Smooth muscle cell (in vitro differentiated cells): ENCODE measurements around the gene ENOX1. TPM values are rescaled to one million over a fixed set of nuclear protein-coding genes. Genes with fewer than 3 reads are reported as not detected.

ENCODE experiments used
- DNase-seq: peaks from one replicate; lab custom pipeline; 2025; ENCODE audit not compliant: unreplicated experiment; lab: John Stamatoyannopoulos, UW
- H2AFZ ChIP-seq: fragments of 200-600 bp; sonication (generic); 2 replicates; pipeline ENCODE4 v1.6.0; 2016; ENCODE audit warnings: antibody characterized with exemption, low read depth, mild to moderate bottlenecking
- H3F3A ChIP-seq: fragments of 200-600 bp; sonication (generic); 2 replicates; pipeline ENCODE4 v1.6.0; 2017; ENCODE audit warnings: antibody characterized with exemption, low read depth
- H3K27ac ChIP-seq: fragments of 200-600 bp; sonication (generic); 2 replicates; pipeline ENCODE4 v1.5.1; 2016; ENCODE audit warnings: low read depth, mild to moderate bottlenecking
- H3K27me3 ChIP-seq: fragments of 200-600 bp; sonication (generic); 2 replicates; pipeline ENCODE4 v1.6.1; 2016; ENCODE audit warnings: low read depth, mild to moderate bottlenecking
- H3K36me3 ChIP-seq: fragments of 200-600 bp; sonication (generic); 2 replicates; pipeline ENCODE4 v1.5.1; 2016; ENCODE audit warnings: low read depth
- H3K4me1 ChIP-seq: fragments of 200-600 bp; sonication (generic); 2 replicates; pipeline ENCODE4 v1.5.1; 2016; ENCODE audit warnings: low read depth
- H3K4me2 ChIP-seq: fragments of 200-600 bp; sonication (generic); 2 replicates; pipeline ENCODE4 v1.6.0; 2016; ENCODE audit warnings: mild to moderate bottlenecking
- H3K4me3 ChIP-seq: fragments of 200-600 bp; sonication (generic); 2 replicates; pipeline ENCODE4 v1.5.1; 2016; ENCODE audit warnings: mild to moderate bottlenecking
- H3K79me2 ChIP-seq: fragments of 200-600 bp; sonication (generic); 2 replicates; pipeline ENCODE4 v1.6.0; 2016; ENCODE audit warnings: low read depth, mild to moderate bottlenecking
- H3K9ac ChIP-seq: fragments of 200-600 bp; sonication (generic); 2 replicates; pipeline ENCODE4 v1.6.0; 2016; ENCODE audit warnings: low read depth
- H3K9me3 ChIP-seq: fragments of 200-600 bp; sonication (generic); replicated peaks from 2 replicates; pipeline ENCODE4 v1.5.1; 2016; ENCODE audit warnings: low read depth
- H4K20me1 ChIP-seq: fragments of 200-600 bp; sonication (generic); 2 replicates; pipeline ENCODE4 v1.6.0; 2016; ENCODE audit warnings: low read depth
- WGBS: methylation state at CpG from one replicate; pipeline ENCODE4 v1.1.7; 2016; ENCODE audit warnings: low lambda C conversion rate; 5-methylcytosine and 5-hydroxymethylcytosine counted together
- polyA plus RNA-seq: library from polyadenylated mRNA; unstranded; fragments of >200 nt; fragmentation: Nextera tagmentation; extraction: Ambion mirVana; gene quantifications from 2 replicates; pipeline ENCODE4 v1.2.1, GENCODE V29; 2016
- total RNA-seq: library from RNA; depleted of rRNA; stranded (reverse); fragments of >200 nt; gene quantifications from 2 replicates; pipeline ENCODE4 v1.2.3, GENCODE V29; 2014
- TF ChIP-seq, protein P1 (sequence below): fragments of 200-600 bp; sonication (generic); IDR thresholded peaks from 2 replicates; pipeline ENCODE4 v1.5.1; 2017; ENCODE audit warnings: borderline replicate concordance, mild to moderate bottlenecking, antibody characterized with exemption; ENCODE audit not compliant: insufficient read depth, poor library complexity, severe bottlenecking

ENOX1 gene
- total and polyA plus RNA-seq, 2 experiments from 2014 or later = 1.9 to 2.6 TPM

DNA sequence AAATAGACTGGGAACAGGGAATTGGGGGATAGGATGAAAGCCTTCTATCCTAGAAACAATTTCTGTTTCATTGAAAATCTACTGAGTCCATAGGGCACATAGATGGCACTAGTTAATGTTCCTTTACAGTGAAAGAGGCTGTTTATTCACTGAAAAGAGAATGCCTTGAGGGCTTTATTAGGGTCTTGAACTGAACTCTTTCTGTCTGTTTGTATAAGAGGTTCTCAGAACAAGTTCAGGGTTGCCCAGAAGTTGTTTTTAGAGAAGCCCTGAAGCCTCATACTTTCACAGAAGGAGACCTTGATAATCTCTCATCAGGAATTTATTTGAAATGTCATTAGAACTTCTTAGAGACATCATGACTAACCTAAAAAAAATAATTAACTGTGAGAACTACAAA, 43.9 kb downstream of the ENOX1 start:
- H3K4me2 ChIP-seq = no peak overlapping the region
- no peaks in the 10 kb centered on the region for H3K36me3 ChIP-seq
- H2AFZ ChIP-seq = no peak overlapping the region
- no peak overlapping the region for H3K27ac ChIP-seq
- no peak for DNase-seq
- H3K79me2 ChIP-seq = no peaks in the 10 kb centered on the region
- no peak overlapping the region for H3K9ac ChIP-seq
- no peak overlapping the region for H3K4me3 ChIP-seq
- TF ChIP-seq, protein P1, sequence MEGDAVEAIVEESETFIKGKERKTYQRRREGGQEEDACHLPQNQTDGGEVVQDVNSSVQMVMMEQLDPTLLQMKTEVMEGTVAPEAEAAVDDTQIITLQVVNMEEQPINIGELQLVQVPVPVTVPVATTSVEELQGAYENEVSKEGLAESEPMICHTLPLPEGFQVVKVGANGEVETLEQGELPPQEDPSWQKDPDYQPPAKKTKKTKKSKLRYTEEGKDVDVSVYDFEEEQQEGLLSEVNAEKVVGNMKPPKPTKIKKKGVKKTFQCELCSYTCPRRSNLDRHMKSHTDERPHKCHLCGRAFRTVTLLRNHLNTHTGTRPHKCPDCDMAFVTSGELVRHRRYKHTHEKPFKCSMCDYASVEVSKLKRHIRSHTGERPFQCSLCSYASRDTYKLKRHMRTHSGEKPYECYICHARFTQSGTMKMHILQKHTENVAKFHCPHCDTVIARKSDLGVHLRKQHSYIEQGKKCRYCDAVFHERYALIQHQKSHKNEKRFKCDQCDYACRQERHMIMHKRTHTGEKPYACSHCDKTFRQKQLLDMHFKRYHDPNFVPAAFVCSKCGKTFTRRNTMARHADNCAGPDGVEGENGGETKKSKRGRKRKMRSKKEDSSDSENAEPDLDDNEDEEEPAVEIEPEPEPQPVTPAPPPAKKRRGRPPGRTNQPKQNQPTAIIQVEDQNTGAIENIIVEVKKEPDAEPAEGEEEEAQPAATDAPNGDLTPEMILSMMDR = no peak
- no peaks in the 10 kb centered on the region for H3K9me3 ChIP-seq
- no peaks in the 10 kb centered on the region for H3K27me3 ChIP-seq
- H3K4me1 ChIP-seq = no peaks in the 10 kb centered on the region
- no peaks in the 10 kb centered on the region for H3F3A ChIP-seq
- no peaks in the 10 kb centered on the region for H4K20me1 ChIP-seq

DNA sequence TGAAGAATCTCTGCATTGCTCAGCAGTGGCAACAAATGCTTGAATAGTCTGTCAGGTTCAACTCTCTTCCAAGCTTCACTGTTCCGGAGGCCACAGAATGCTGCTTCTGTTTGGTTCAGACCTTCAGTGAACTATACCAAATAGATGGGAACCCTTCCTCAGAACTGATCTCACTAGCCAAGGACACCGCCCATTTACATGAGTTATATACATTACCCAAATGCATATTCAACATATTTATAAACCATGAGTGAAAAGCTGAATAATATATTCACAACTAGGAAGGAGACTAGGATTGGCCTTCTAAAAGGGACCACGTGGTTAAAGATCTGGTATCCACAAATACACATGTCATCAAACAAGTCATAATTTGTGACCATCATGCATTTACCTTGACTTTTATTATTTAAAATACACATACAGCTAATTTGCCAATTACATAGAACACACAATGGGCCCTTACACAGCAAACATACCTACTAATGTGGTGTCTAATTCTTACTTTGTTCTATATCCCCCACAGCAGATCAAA, 49.3 kb downstream of the ENOX1 start:
- no peak for DNase-seq
- H3K27me3 ChIP-seq = no peaks in the 10 kb centered on the region
- no peak overlapping the region for H3K27ac ChIP-seq
- H3F3A ChIP-seq = no peaks in the 10 kb centered on the region
- no peak overlapping the region for H2AFZ ChIP-seq
- H3K79me2 ChIP-seq = no peaks in the 10 kb centered on the region
- no peaks in the 10 kb centered on the region for H3K9me3 ChIP-seq
- no peaks in the 10 kb centered on the region for H4K20me1 ChIP-seq
- H3K9ac ChIP-seq = no peak overlapping the region
- H3K4me1 ChIP-seq = no peaks in the 10 kb centered on the region
- H3K36me3 ChIP-seq = no peaks in the 10 kb centered on the region
- TF ChIP-seq, protein P1 = no peak
- H3K4me2 ChIP-seq = no peak overlapping the region
- H3K4me3 ChIP-seq = no peak overlapping the region
- 94% methylated on average over 3 of the region's 3 CpGs for WGBS

DNA sequence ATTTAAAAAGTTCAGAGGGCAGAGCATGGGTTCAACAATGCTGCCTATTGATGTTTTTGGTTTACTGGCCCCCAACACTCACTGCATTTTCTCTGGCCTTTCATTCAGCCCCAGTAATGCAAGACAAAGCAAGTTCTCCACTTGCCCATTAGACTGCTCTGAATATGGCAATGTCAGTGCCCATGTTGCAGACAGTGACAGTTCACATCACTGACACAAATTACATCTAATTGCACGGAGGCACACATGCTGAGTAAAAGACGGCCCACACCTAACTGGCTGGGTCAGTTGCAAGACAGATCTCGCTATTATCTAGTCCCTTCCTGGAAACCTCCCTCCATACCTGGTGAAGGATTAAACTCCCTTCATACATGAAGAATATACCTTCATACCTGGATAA, 54.0 kb downstream of the ENOX1 start:
- no peaks in the 10 kb centered on the region for H3K9me3 ChIP-seq
- H3K9ac ChIP-seq = no peak overlapping the region
- H3K79me2 ChIP-seq = no peaks in the 10 kb centered on the region
- DNase-seq = no peak
- no peak overlapping the region for H3K4me2 ChIP-seq
- H4K20me1 ChIP-seq = no peaks in the 10 kb centered on the region
- 75% methylated on average over 3 of the region's 3 CpGs for WGBS
- H3F3A ChIP-seq = no peaks in the 10 kb centered on the region
- H3K36me3 ChIP-seq = no peaks in the 10 kb centered on the region
- no peak overlapping the region for H3K4me3 ChIP-seq
- no peaks in the 10 kb centered on the region for H3K4me1 ChIP-seq
- no peak overlapping the region for H3K27ac ChIP-seq
- no peak overlapping the region for H2AFZ ChIP-seq
- TF ChIP-seq, protein P1 = no peak
- H3K27me3 ChIP-seq = no peaks in the 10 kb centered on the region

DNA sequence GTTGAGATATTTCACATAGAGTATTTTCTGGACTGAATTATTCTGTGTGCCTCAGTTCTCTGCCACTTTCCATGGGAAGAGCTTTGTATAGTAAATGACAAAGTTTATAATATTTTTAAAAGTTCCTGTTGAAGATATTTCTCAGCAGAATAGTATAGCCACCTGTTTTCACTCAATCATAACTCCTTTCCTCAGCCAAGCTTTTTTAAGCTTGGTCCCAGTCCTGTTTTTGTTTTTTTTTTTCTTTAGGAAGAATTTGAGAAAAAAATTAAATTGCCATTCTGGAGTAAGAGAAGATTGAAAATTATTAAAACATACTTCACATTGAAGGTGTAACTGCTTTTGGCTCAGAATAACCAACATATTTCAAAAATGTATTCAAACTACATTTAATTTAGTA, 55.5 kb downstream of the ENOX1 start:
- Histone ChIP-seq H3K4me2 (no peak overlapping the region), H3K36me3 (no peaks in the 10 kb centered on the region), H3K9me3 (no peaks in the 10 kb centered on the region), H4K20me1 (no peaks in the 10 kb centered on the region), H3K79me2 (no peaks in the 10 kb centered on the region), H3K4me3 (no peak overlapping the region), H3K27ac (no peak overlapping the region), H2AFZ (no peak overlapping the region), H3K27me3 (no peaks in the 10 kb centered on the region), H3F3A (no peaks in the 10 kb centered on the region), H3K4me1 (no peaks in the 10 kb centered on the region), H3K9ac (no peak overlapping the region)
- no peak for DNase-seq
- TF ChIP-seq, protein P1 = no peak
